Large intestine (tissue), 3 donors: ENCODE measurements around the gene ZER1. TPM values are rescaled to one million over a fixed set of nuclear protein-coding genes. Genes with fewer than 3 reads are reported as not detected.
"Not testable (repeated sequence)": the region's sequence is repeated elsewhere in the genome, so short reads cannot be mapped to it uniquely, and the experiment has no call there.

Experiments
- DNase-seq, 2 donors: peaks; one replicate each; pipeline versions ENCODE4 v3.0.0 to v3.0.0-alpha.2; 2013
- H3K27ac ChIP-seq: one replicate; pipeline ENCODE4 v1.5.1; 2013; ENCODE audit warnings: low read length
- H3K27me3 ChIP-seq: 2 replicates; pipeline ENCODE4 v1.6.1; 2013; ENCODE audit warnings: low read length; ENCODE audit not compliant: control insufficient read depth, insufficient read depth
- H3K36me3 ChIP-seq: 2 replicates; pipeline ENCODE4 v1.6.1; 2013; ENCODE audit warnings: low read length; ENCODE audit not compliant: control insufficient read depth, insufficient read depth
- H3K4me1 ChIP-seq: one replicate; pipeline ENCODE4 v1.6.1; 2013; ENCODE audit warnings: low read length; ENCODE audit not compliant: control insufficient read depth, insufficient read depth
- H3K4me3 ChIP-seq: one replicate; pipeline ENCODE4 v1.5.1; 2013; ENCODE audit warnings: low read length
- H3K9me3 ChIP-seq: one replicate; pipeline ENCODE4 v1.6.1; 2013; ENCODE audit warnings: mild to moderate bottlenecking, low read depth, low read length, moderate library complexity; ENCODE audit not compliant: control insufficient read depth
- WGBS: methylation state at CpG from one replicate; pipeline ENCODE4 v1.1.5; 2013; ENCODE audit warnings: low lambda C conversion rate; ENCODE audit not compliant: insufficient coverage; 5-methylcytosine and 5-hydroxymethylcytosine counted together
- polyA plus RNA-seq: library from polyadenylated mRNA; unstranded; fragments of 120-200 nt; gene quantifications from one replicate; pipeline ENCODE4 v1.2.1, GENCODE V29; 2013

Gene ZER1
- polyA plus RNA-seq, 1 donor: 36.7 TPM

GRCh38 chr9:128788445-128788844 is 16.7 kb upstream of the ZER1 start:
- no CpG with 5 or more reads among the region's 1 CpG for WGBS
- peaks cover 5% of the 10 kb centered on the region for H3K4me1 ChIP-seq
- peaks cover 35% of the 10 kb centered on the region for H3K36me3 ChIP-seq
- DNase-seq: no peak
- no peaks in the 10 kb centered on the region for H3K9me3 ChIP-seq
- no peaks in the 10 kb centered on the region for H3K27me3 ChIP-seq
- peak overlapping the region; percentile 100 for H3K4me3 ChIP-seq
- H3K27ac ChIP-seq: no peak overlapping the region

- Histone ChIP-seq H3K36me3 (peaks cover 27% of the 10 kb centered on the region), H3K4me1 (peaks cover 5% of the 10 kb centered on the region), H3K27ac (peak overlapping the region; percentile 78), H3K4me3 (peak overlapping the region; percentile 100), H3K27me3 (no peaks in the 10 kb centered on the region), H3K9me3 (no peaks in the 10 kb centered on the region)
- DNase-seq: peak in 1 of 2 donors; percentile 48
- WGBS: no CpG with 5 or more reads among the region's 7 CpGs
Observed at GRCh38 chr9:128787659-128788058, 15.9 kb upstream of the ZER1 start.

GRCh38 chr9:128786681-128787601 is 15.2 kb upstream of the ZER1 start, which contains the start of gene TBC1D13:
TBC1D13 (plus strand) TSS chr9:128787253; CDS start chr9:128787354, 101 bp downstream.
- WGBS: no CpG with 5 or more reads among the region's 64 CpGs
- Histone ChIP-seq H3K4me3 (peak within 1 kb of the TSS; percentile 100), H3K27ac (peak within 1 kb of the TSS; percentile 88), H3K36me3 (peaks cover 20% of the 10 kb centered on the region), H3K27me3 (no peaks in the 10 kb centered on the region), H3K4me1 (peaks cover 5% of the 10 kb centered on the region), H3K9me3 (no peaks in the 10 kb centered on the region)
- DNase-seq: peak; percentile 59 to 92

GRCh38 chr9:128785427-128785826 is 13.7 kb upstream of the ZER1 start:
- Histone ChIP-seq H3K4me3 (no peak overlapping the region), H3K27ac (no peak overlapping the region), H3K4me1 (peaks cover 5% of the 10 kb centered on the region), H3K9me3 (no peaks in the 10 kb centered on the region), H3K27me3 (no peaks in the 10 kb centered on the region), H3K36me3 (peaks cover 5% of the 10 kb centered on the region)
- WGBS: 100% methylated on average over 3 of the region's 6 CpGs
- DNase-seq: no peak

- Histone ChIP-seq H3K27me3 (no peaks in the 10 kb centered on the region), H3K27ac (no peak overlapping the region), H3K36me3 (no peaks in the 10 kb centered on the region), H3K9me3 (no peaks in the 10 kb centered on the region), H3K4me3 (no peak overlapping the region), H3K4me1 (peaks cover 3% of the 10 kb centered on the region)
- 86% methylated on average over 1 of the region's 1 CpG for WGBS
- DNase-seq: no peak
Observed at GRCh38 chr9:128782669-128783068, 10.9 kb upstream of the ZER1 start.

- H3K9me3 ChIP-seq: no peaks in the 10 kb centered on the region
- H3K4me1 ChIP-seq: no peaks in the 10 kb centered on the region
- DNase-seq: no peak
- no peaks in the 10 kb centered on the region for H3K27me3 ChIP-seq
- WGBS: no CpG with 5 or more reads among the region's 7 CpGs
- no peak overlapping the region for H3K4me3 ChIP-seq
- no peaks in the 10 kb centered on the region for H3K36me3 ChIP-seq
- no peak overlapping the region for H3K27ac ChIP-seq
Observed at GRCh38 chr9:128781187-128782070, 9.7 kb upstream of the ZER1 start.

GRCh38 chr9:128780093-128780492 is 8.4 kb upstream of the ZER1 start:
- H3K36me3 ChIP-seq, H3K9me3 ChIP-seq, H3K4me3 ChIP-seq, DNase-seq, H3K27ac ChIP-seq, H3K27me3 ChIP-seq, H3K4me1 ChIP-seq: not testable (repeated sequence)
- WGBS: no CpG with 5 or more reads among the region's 27 CpGs

- Histone ChIP-seq H3K36me3 (no peaks in the 10 kb centered on the region), H3K27ac (no peak overlapping the region), H3K27me3 (no peaks in the 10 kb centered on the region), H3K4me3 (no peak overlapping the region), H3K9me3 (no peaks in the 10 kb centered on the region), H3K4me1 (peaks cover 7% of the 10 kb centered on the region)
- WGBS: no CpG with 5 or more reads among the region's 1 CpG
- DNase-seq: no peak
Observed at GRCh38 chr9:128774804-128775203, 3.1 kb upstream of the ZER1 start.

- no peak overlapping the region for H3K27ac ChIP-seq
- WGBS: no CpG with 5 or more reads among the region's 5 CpGs
- H3K36me3 ChIP-seq: peaks cover 5% of the 10 kb centered on the region
- DNase-seq: no peak
- H3K4me1 ChIP-seq: peaks cover 7% of the 10 kb centered on the region
- H3K27me3 ChIP-seq: no peaks in the 10 kb centered on the region
- H3K4me3 ChIP-seq: no peak overlapping the region
- no peaks in the 10 kb centered on the region for H3K9me3 ChIP-seq
Observed at GRCh38 chr9:128773049-128773448, 1.3 kb upstream of the ZER1 start.

GRCh38 chr9:128771094-128771721 is 519 bp downstream of the ZER1 start:
- H3K4me3 ChIP-seq: peak overlapping the region; percentile 91
- peaks cover 13% of the 10 kb centered on the region for H3K36me3 ChIP-seq
- WGBS: 20% methylated on average over 1 of the region's 28 CpGs
- H3K27me3 ChIP-seq: no peaks in the 10 kb centered on the region
- peaks cover 7% of the 10 kb centered on the region for H3K4me1 ChIP-seq
- peak; percentile 23 to 69 for DNase-seq
- no peaks in the 10 kb centered on the region for H3K9me3 ChIP-seq
- H3K27ac ChIP-seq: peak overlapping the region; percentile 99
